Hepatocyte (in vitro differentiated cells): ENCODE data around the gene RNPS1. TPM values are rescaled to one million over a fixed set of nuclear protein-coding genes. Genes with fewer than 3 reads are reported as not detected.
A peak's percentile ranks its signal among the peaks of the same experiment; 100 is the strongest.

ENCODE experiments used
- DNase-seq: peaks from one replicate; pipeline ENCODE4 v3.0.0-alpha.2; 2016; ENCODE audit warnings: low spot score
- H2AFZ ChIP-seq: fragments of 200-600 bp; sonication (generic); 2 replicates; pipeline ENCODE4 v1.6.0; 2016; ENCODE audit warnings: antibody characterized with exemption, mild to moderate bottlenecking
- H3K27ac ChIP-seq: fragments of 200-600 bp; sonication (generic); 2 replicates; pipeline ENCODE4 v1.5.1; 2016; ENCODE audit warnings: mild to moderate bottlenecking
- H3K27me3 ChIP-seq: fragments of 200-600 bp; sonication (generic); 2 replicates; pipeline ENCODE4 v1.6.1; 2016
- H3K36me3 ChIP-seq: fragments of 200-600 bp; sonication (generic); replicated peaks from 2 replicates; pipeline ENCODE4 v1.5.1; 2016; ENCODE audit warnings: low read depth; ENCODE audit not compliant: insufficient read depth
- H3K4me1 ChIP-seq: fragments of 200-600 bp; sonication (generic); 2 replicates; pipeline ENCODE4 v1.5.1; 2016; ENCODE audit warnings: mild to moderate bottlenecking, moderate library complexity; ENCODE audit not compliant: insufficient read depth
- H3K4me2 ChIP-seq: fragments of 200-600 bp; sonication (generic); 2 replicates; pipeline ENCODE4 v1.6.0; 2016
- H3K4me3 ChIP-seq: fragments of 200-600 bp; sonication (generic); 2 replicates; pipeline ENCODE4 v1.5.1; 2016; ENCODE audit warnings: mild to moderate bottlenecking
- H3K79me2 ChIP-seq: fragments of 200-600 bp; sonication (generic); 2 replicates; pipeline ENCODE4 v1.6.0; 2017; ENCODE audit warnings: mild to moderate bottlenecking
- H3K9me2 ChIP-seq: fragments of 200-600 bp; sonication (generic); replicated peaks from 2 replicates; pipeline ENCODE4 v1.6.0; 2017; ENCODE audit warnings: mild to moderate bottlenecking; ENCODE audit not compliant: insufficient read depth
- H3K9me3 ChIP-seq: fragments of 200-600 bp; sonication (generic); 2 replicates; pipeline ENCODE4 v1.5.1; 2016; ENCODE audit warnings: low read depth, mild to moderate bottlenecking
- H4K20me1 ChIP-seq: fragments of 200-600 bp; sonication (generic); 2 replicates; pipeline ENCODE4 v1.6.0; 2016; ENCODE audit warnings: mild to moderate bottlenecking; ENCODE audit not compliant: insufficient read depth, poor library complexity, severe bottlenecking
- CTCF ChIP-seq: fragments of 200-600 bp; sonication (generic); IDR thresholded peaks from 2 replicates; pipeline ENCODE4 v1.5.1; 2016; ENCODE audit warnings: antibody characterized with exemption, mild to moderate bottlenecking; ENCODE audit not compliant: poor library complexity
- EZH2 ChIP-seq: fragments of 200-600 bp; sonication (generic); IDR thresholded peaks from 2 replicates; pipeline ENCODE4 v1.6.1; 2016; ENCODE audit warnings: antibody characterized with exemption, mild to moderate bottlenecking, borderline replicate concordance
- EZH2phosphoT487 ChIP-seq: fragments of 200-600 bp; sonication (generic); IDR thresholded peaks from one replicate; pipeline ENCODE4 v1.6.1; 2018; ENCODE audit warnings: antibody characterized with exemption, mild to moderate bottlenecking, low read depth, moderate library complexity; ENCODE audit not compliant: unreplicated experiment, severe bottlenecking
- WGBS: methylation state at CpG from one replicate; pipeline ENCODE4 v1.1.6; 2016; ENCODE audit warnings: low lambda C conversion rate; ENCODE audit errors: missing lambda C conversion rate; 5-methylcytosine and 5-hydroxymethylcytosine counted together
- polyA plus RNA-seq: library from polyadenylated mRNA; unstranded; fragments of >200 nt; fragmentation: Nextera tagmentation; extraction: Ambion mirVana; gene quantifications from 2 replicates; pipeline ENCODE4 v1.2.1, GENCODE V29; 2016
- total RNA-seq: library from RNA; depleted of rRNA; stranded (reverse); fragments of >200 nt; gene quantifications from 2 replicates; pipeline ENCODE4 v1.2.3, GENCODE V29; 2014

RNPS1 gene
- total and polyA plus RNA-seq, 2 experiments from 2014 or later: 128 to 198 TPM

- H3K4me1 ChIP-seq: peaks cover 8% of the 10 kb centered on the region
- 2% methylated on average over 41 of the region's 98 CpGs for WGBS
- H3K36me3 ChIP-seq: no peaks in the 10 kb centered on the region
- peak; percentile 55 for DNase-seq
- peaks cover 8% of the 10 kb centered on the region for H4K20me1 ChIP-seq
- H3K79me2 ChIP-seq: peaks cover 18% of the 10 kb centered on the region
- H3K4me2 ChIP-seq: peak overlapping the region; percentile 94
- no peaks in the 10 kb centered on the region for H3K9me3 ChIP-seq
- no peak overlapping the region for H2AFZ ChIP-seq
- TF ChIP-seq EZH2phosphoT487: no peak
- H3K27ac ChIP-seq: peak overlapping the region; percentile 80
- H3K4me3 ChIP-seq: peak overlapping the region; percentile 90
- no peaks in the 10 kb centered on the region for H3K27me3 ChIP-seq
- no peaks in the 10 kb centered on the region for H3K9me2 ChIP-seq
These were observed 53.9 kb downstream of the RNPS1 start for GRCh38 chr16:2213817-2214718.

- Histone ChIP-seq H3K4me2 (peak overlapping the region; percentile 94), H4K20me1 (peaks cover 8% of the 10 kb centered on the region), H3K4me3 (peak overlapping the region; percentile 90), H2AFZ (no peak overlapping the region), H3K36me3 (no peaks in the 10 kb centered on the region), H3K4me1 (peaks cover 8% of the 10 kb centered on the region), H3K27me3 (no peaks in the 10 kb centered on the region), H3K9me3 (no peaks in the 10 kb centered on the region), H3K27ac (no peak overlapping the region), H3K79me2 (peaks cover 18% of the 10 kb centered on the region), H3K9me2 (no peaks in the 10 kb centered on the region)
- TF ChIP-seq CTCF: no peak
- no peak for TF ChIP-seq EZH2
- no peak for TF ChIP-seq EZH2phosphoT487
- no peak for DNase-seq
- WGBS: 85% methylated on average over 19 of the region's 19 CpGs
These were observed 55.3 kb downstream of the RNPS1 start for GRCh38 chr16:2212362-2213324.

GRCh38 chr16:2211923-2212347, 56.0 kb downstream of the RNPS1 start:
- no peak overlapping the region for H2AFZ ChIP-seq
- H3K27me3 ChIP-seq: no peaks in the 10 kb centered on the region
- H4K20me1 ChIP-seq: peaks cover 8% of the 10 kb centered on the region
- H3K27ac ChIP-seq: no peak overlapping the region
- H3K4me1 ChIP-seq: peaks cover 8% of the 10 kb centered on the region
- H3K36me3 ChIP-seq: no peaks in the 10 kb centered on the region
- TF ChIP-seq CTCF (no peak), EZH2phosphoT487 (no peak), EZH2 (no peak)
- H3K79me2 ChIP-seq: peaks cover 18% of the 10 kb centered on the region
- no peaks in the 10 kb centered on the region for H3K9me2 ChIP-seq
- H3K4me3 ChIP-seq: no peak overlapping the region
- no peaks in the 10 kb centered on the region for H3K9me3 ChIP-seq
- H3K4me2 ChIP-seq: no peak overlapping the region
- DNase-seq: no peak
- 88% methylated on average over 11 of the region's 11 CpGs for WGBS
